ENCODE data around the gene BSN.

Gene BSN

DNA sequence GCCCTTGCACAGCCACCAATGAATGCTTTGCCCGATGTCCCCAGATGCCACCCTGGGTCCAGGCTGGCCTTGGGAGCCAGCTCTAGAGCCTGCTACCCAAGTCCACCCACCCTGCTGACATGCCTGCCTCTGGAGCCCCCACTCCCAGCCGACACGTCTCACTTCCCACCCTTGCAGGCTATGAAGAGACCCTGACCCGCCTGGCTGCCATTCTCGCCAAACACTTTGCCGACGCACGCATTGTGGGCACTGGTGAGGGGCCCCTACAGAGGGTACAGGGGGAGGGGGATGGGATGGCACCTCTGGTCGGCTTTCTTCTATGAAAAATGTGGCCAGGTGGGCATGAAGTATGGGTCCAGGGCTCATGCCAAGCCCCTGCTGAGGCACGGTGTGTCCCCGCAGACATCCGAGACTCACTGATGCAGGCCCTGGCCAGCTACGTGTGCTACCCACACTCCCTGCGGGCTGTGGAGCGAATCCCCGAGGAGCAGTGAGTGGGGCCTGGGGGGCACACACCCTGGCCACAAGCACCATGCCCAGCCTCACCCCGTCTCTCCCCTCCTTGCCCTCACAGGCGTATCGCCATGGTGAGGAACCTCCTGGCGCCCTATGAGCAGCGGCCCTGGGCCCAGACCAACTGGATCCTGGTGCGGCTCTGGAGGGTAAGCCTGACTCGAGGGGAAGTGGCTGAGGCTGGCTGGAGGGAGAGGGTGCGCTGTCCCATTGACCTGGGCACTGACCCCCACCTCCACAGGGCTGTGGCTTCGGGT, 159.2 kb downstream of the BSN start:
- no peak overlapping the region for H2AFZ ChIP-seq (ENCODE audit: low read depth, low read length, severe bottlenecking)
- no peak overlapping the region for H3K4me3 ChIP-seq (ENCODE audit: insufficient read depth, low read length, poor library complexity, severe bottlenecking)
- no peak overlapping the region for H3K27ac ChIP-seq (ENCODE audit: low read depth, low read length)
- no peak overlapping the region for H3K9ac ChIP-seq (ENCODE audit: low read length)
- no peaks in the 10 kb centered on the region for H3K9me2 ChIP-seq (replicated peaks; ENCODE audit: insufficient read depth, low read length)
- H4K20me1 ChIP-seq (ENCODE audit: low read depth, low read length): no peaks in the 10 kb centered on the region
- no peak overlapping the region for H3K4me2 ChIP-seq (ENCODE audit: low read depth, low read length, poor library complexity, severe bottlenecking)
- H3K27me3 ChIP-seq (ENCODE audit: low read length): no peaks in the 10 kb centered on the region
- H3F3A ChIP-seq (ENCODE audit: insufficient read depth): no peaks in the 10 kb centered on the region
- H3K36me3 ChIP-seq (ENCODE audit: low read length): no peaks in the 10 kb centered on the region
- H3K79me2 ChIP-seq (ENCODE audit: insufficient read depth, low read length): no peaks in the 10 kb centered on the region
- no peak for TF ChIP-seq CTCF (IDR thresholded peaks at IDR 0.05; ENCODE audit: insufficient read depth, low read length, poor library complexity, severe bottlenecking)
- TF ChIP-seq EZH2phosphoT487 (conservative IDR thresholded peaks at IDR 0.05; ENCODE audit: low read length): no peak
- no peaks in the 10 kb centered on the region for H3K9me3 ChIP-seq (ENCODE audit: insufficient read depth, low read length)

- no peaks in the 10 kb centered on the region for H3K27me3 ChIP-seq (ENCODE audit: low read length)
- H3K9me2 ChIP-seq (replicated peaks; ENCODE audit: insufficient read depth, low read length): no peaks in the 10 kb centered on the region
- H3K4me3 ChIP-seq (ENCODE audit: insufficient read depth, low read length, poor library complexity, severe bottlenecking): no peak overlapping the region
- no peaks in the 10 kb centered on the region for H3K79me2 ChIP-seq (ENCODE audit: insufficient read depth, low read length)
- no peak overlapping the region for H3K4me2 ChIP-seq (ENCODE audit: low read depth, low read length, poor library complexity, severe bottlenecking)
- TF ChIP-seq EZH2phosphoT487 (conservative IDR thresholded peaks at IDR 0.05; ENCODE audit: low read length): no peak
- no peak for TF ChIP-seq CTCF (IDR thresholded peaks at IDR 0.05; ENCODE audit: insufficient read depth, low read length, poor library complexity, severe bottlenecking)
- no peaks in the 10 kb centered on the region for H3F3A ChIP-seq (ENCODE audit: insufficient read depth)
- no peaks in the 10 kb centered on the region for H4K20me1 ChIP-seq (ENCODE audit: low read depth, low read length)
- no peak overlapping the region for H3K27ac ChIP-seq (ENCODE audit: low read depth, low read length)
- no peaks in the 10 kb centered on the region for H3K9me3 ChIP-seq (ENCODE audit: insufficient read depth, low read length)
- no peak overlapping the region for H2AFZ ChIP-seq (ENCODE audit: low read depth, low read length, severe bottlenecking)
- H3K36me3 ChIP-seq (ENCODE audit: low read length): no peaks in the 10 kb centered on the region
- no peak overlapping the region for H3K9ac ChIP-seq (ENCODE audit: low read length)
These were observed 160.7 kb downstream of the BSN start for GRCh38 chr3:49714728-49715550.

GRCh38 chr3:49715611-49716121, 161.4 kb downstream of the BSN start:
- no peak overlapping the region for H3K4me3 ChIP-seq (ENCODE audit: insufficient read depth, low read length, poor library complexity, severe bottlenecking)
- H3K9me2 ChIP-seq (replicated peaks; ENCODE audit: insufficient read depth, low read length): no peaks in the 10 kb centered on the region
- H3K36me3 ChIP-seq (ENCODE audit: low read length): no peaks in the 10 kb centered on the region
- no peak overlapping the region for H3K9ac ChIP-seq (ENCODE audit: low read length)
- TF ChIP-seq CTCF (IDR thresholded peaks at IDR 0.05; ENCODE audit: insufficient read depth, low read length, poor library complexity, severe bottlenecking) (no peak), EZH2phosphoT487 (conservative IDR thresholded peaks at IDR 0.05; ENCODE audit: low read length) (no peak)
- no peak overlapping the region for H2AFZ ChIP-seq (ENCODE audit: low read depth, low read length, severe bottlenecking)
- no peak overlapping the region for H3K4me2 ChIP-seq (ENCODE audit: low read depth, low read length, poor library complexity, severe bottlenecking)
- H3K27me3 ChIP-seq (ENCODE audit: low read length): no peaks in the 10 kb centered on the region
- H4K20me1 ChIP-seq (ENCODE audit: low read depth, low read length): no peaks in the 10 kb centered on the region
- H3K9me3 ChIP-seq (ENCODE audit: insufficient read depth, low read length): no peaks in the 10 kb centered on the region
- H3F3A ChIP-seq (ENCODE audit: insufficient read depth): 0 out of 2 replicates have a peak, but pooled peaks cover 4% of the 10 kb centered on the region
- H3K27ac ChIP-seq (ENCODE audit: low read depth, low read length): no peak overlapping the region
- H3K79me2 ChIP-seq (ENCODE audit: insufficient read depth, low read length): no peaks in the 10 kb centered on the region

All from SU-DHL-6 (cell line).